Endothelial cell of umbilical vein (primary cell): ENCODE results near the gene TMEM255A. TPM values are rescaled to one million over a fixed set of nuclear protein-coding genes. Genes with fewer than 3 reads are reported as not detected.

Experiments
- BruUV-seq: library from RNA; stranded (reverse); fragments of 400-500 nt; replicated peaks from 2 replicates; lab custom pipeline; 2021; lab: Mats Ljungman, UMichigan
- CTCF ChIA-PET: fragments of 300-600, 350-600 bp; sonication (Branson Sonifier 250); formaldehyde crosslinking; loops from one replicate; lab custom pipeline; 2021; ENCODE audit warnings: antibody characterized with exemption, inconsistent platforms; lab: Charles Lee
- POLR2A ChIA-PET: fragments of 300-600, 350-600 bp; sonication (Branson Sonifier 250); formaldehyde crosslinking; loops from one replicate; lab custom pipeline; 2021; ENCODE audit warnings: antibody characterized with exemption, inconsistent platforms; lab: Charles Lee
- DNase-seq: peaks from one replicate; pipeline ENCODE4 v3.0.0-alpha.2; 2011; ENCODE audit warnings: low read depth, low spot score
- FAIRE-seq: peaks from 2 replicates; lab custom pipeline; 2011; peaks lifted over from hg19 to GRCh38; lab: Jason Lieb, UNC
- H2AFZ ChIP-seq: 2 replicates; pipeline ENCODE4 v1.6.0; 2012; ENCODE audit warnings: low read depth, low read length, control low read depth, inconsistent platforms
- H3K27ac ChIP-seq: 2 replicates; pipeline ENCODE4 v1.5.1; 2011; ENCODE audit warnings: low read depth, mild to moderate bottlenecking, control low read depth, low read length, moderate library complexity; ENCODE audit not compliant: insufficient read depth
- H3K27me3 ChIP-seq, 2 experiments: 2 replicates each; pipeline versions ENCODE4 v1.6.0 to v1.6.1; 2011; ENCODE audit warnings: low read length in 2 of 2, mixed read lengths in 1 of 2; ENCODE audit not compliant: control insufficient read depth in 2 of 2, insufficient read depth in 2 of 2
- H3K36me3 ChIP-seq, 2 experiments: 2 replicates in 1 of 2; 3 replicates in 1 of 2; pipeline ENCODE4 v1.5.1; 2011; ENCODE audit warnings: low read length in 2 of 2, mild to moderate bottlenecking in 1 of 2, moderate library complexity in 1 of 2; ENCODE audit not compliant: control insufficient read depth in 2 of 2, insufficient read depth in 2 of 2; ENCODE audit errors: extremely low read depth in 1 of 2
- H3K4me1 ChIP-seq: 3 replicates; pipeline ENCODE4 v1.5.1; 2011; ENCODE audit warnings: mild to moderate bottlenecking, low read length; ENCODE audit not compliant: control insufficient read depth, insufficient read depth; ENCODE audit errors: extremely low read depth
- H3K4me2 ChIP-seq: 2 replicates; pipeline ENCODE4 v1.6.1; 2011; ENCODE audit warnings: low read length, control low read depth, mixed read lengths; ENCODE audit not compliant: insufficient read depth
- H3K4me3 ChIP-seq, 3 experiments: fragments of 200-600 bp in 1 of 3; sonication (generic), shearing (Covaris generic) in 1 of 3; replicated peaks in 1 of 3; 2 replicates each; pipeline ENCODE4 v1.5.1; 2011 to 2016; ENCODE audit warnings: control low read depth in 3 of 3, low read length in 3 of 3, mild to moderate bottlenecking in 2 of 3, inconsistent platforms in 1 of 3, low read depth in 1 of 3, moderate library complexity in 1 of 3; ENCODE audit not compliant: insufficient read depth in 1 of 3
- H3K79me2 ChIP-seq: 2 replicates; pipeline ENCODE4 v1.6.0; 2012; ENCODE audit warnings: low read length, inconsistent platforms; ENCODE audit not compliant: control insufficient read depth, insufficient read depth
- H3K9ac ChIP-seq: replicated peaks from 2 replicates; pipeline ENCODE3; 2011; ENCODE audit warnings: low read length, control low read depth; ENCODE audit not compliant: insufficient read depth; ENCODE audit errors: extremely low read depth
- H3K9me1 ChIP-seq: replicated peaks from 3 replicates; pipeline ENCODE4 v1.6.0; 2011; ENCODE audit warnings: mild to moderate bottlenecking, low read length; ENCODE audit not compliant: control insufficient read depth, insufficient read depth; ENCODE audit errors: extremely low read depth
- H3K9me3 ChIP-seq: replicated peaks from 2 replicates; pipeline ENCODE4 v1.5.1; 2012; ENCODE audit warnings: low read length, inconsistent platforms; ENCODE audit not compliant: control insufficient read depth, insufficient read depth
- H4K20me1 ChIP-seq: replicated peaks from 2 replicates; pipeline ENCODE3; 2011; ENCODE audit warnings: mild to moderate bottlenecking, low read length; ENCODE audit not compliant: control insufficient read depth, insufficient read depth; ENCODE audit errors: extremely low read depth
- FOS ChIP-seq: IDR thresholded peaks from 2 replicates; pipeline ENCODE4 v1.6.1; 2011; ENCODE audit warnings: mild to moderate bottlenecking, low read length, moderate library complexity, borderline replicate concordance; ENCODE audit not compliant: insufficient read depth
- JUN ChIP-seq: IDR thresholded peaks from 2 replicates; pipeline ENCODE4 v1.6.1; 2011; ENCODE audit warnings: borderline replicate concordance, low read depth; ENCODE audit not compliant: insufficient read length, insufficient read depth
- MYC ChIP-seq: IDR thresholded peaks from one replicate; pipeline ENCODE4 v1.6.1; 2011; ENCODE audit warnings: mild to moderate bottlenecking, low read depth, low read length
- POLR2A ChIP-seq: IDR thresholded peaks from 2 replicates; pipeline ENCODE4 v1.6.1; 2012; ENCODE audit warnings: low read depth, mild to moderate bottlenecking, control low read depth, low read length
- POLR2AphosphoS5 ChIP-seq: IDR thresholded peaks from 2 replicates; pipeline ENCODE4 v1.6.1; 2012; ENCODE audit warnings: low read depth, mild to moderate bottlenecking, control low read depth, low read length, moderate library complexity; ENCODE audit not compliant: insufficient read depth
- dilution Hi-C: fragments of 300-500 bp; cut with MboI; formaldehyde crosslinking; loops from one replicate; pipeline ENCODE4 v1.15.0; 2019; ENCODE audit warnings: low sequenced_read_pairs; ENCODE audit not compliant: extremely low pct_ligation_motif_present
- intact Hi-C: fragments of 100-400 bp; cut with micrococcal nuclease; formaldehyde crosslinking; loops from one replicate; pipeline ENCODE4 v1.10.0; 2022
- polyA plus RNA-seq, 4 experiments: library from polyadenylated mRNA; depleted of rRNA in 3 of 4; stranded (reverse) in 3 of 4; unstranded in 1 of 4; fragments of >200 nt; gene quantifications; 2 replicates each; pipeline versions ENCODE4 v1.2.1 to v1.2.3, GENCODE V29; 2011 to 2012; ENCODE audit warnings: missing spikeins in 1 of 4
- total RNA-seq: library from RNA; stranded (reverse); gene quantifications from 2 replicates; pipeline ENCODE4 v1.2.3, GENCODE V29; 2021
- TF ChIP-seq, protein P1 (sequence below): IDR thresholded peaks from 2 replicates; pipeline ENCODE4 v1.6.1; 2011; ENCODE audit not compliant: insufficient read depth, insufficient read length

The TMEM255A gene
- total and polyA plus RNA-seq, 2 donors (not counting 3 experiments of a cell fraction or from before 2014, with no cell fraction given): not detected

DNA sequence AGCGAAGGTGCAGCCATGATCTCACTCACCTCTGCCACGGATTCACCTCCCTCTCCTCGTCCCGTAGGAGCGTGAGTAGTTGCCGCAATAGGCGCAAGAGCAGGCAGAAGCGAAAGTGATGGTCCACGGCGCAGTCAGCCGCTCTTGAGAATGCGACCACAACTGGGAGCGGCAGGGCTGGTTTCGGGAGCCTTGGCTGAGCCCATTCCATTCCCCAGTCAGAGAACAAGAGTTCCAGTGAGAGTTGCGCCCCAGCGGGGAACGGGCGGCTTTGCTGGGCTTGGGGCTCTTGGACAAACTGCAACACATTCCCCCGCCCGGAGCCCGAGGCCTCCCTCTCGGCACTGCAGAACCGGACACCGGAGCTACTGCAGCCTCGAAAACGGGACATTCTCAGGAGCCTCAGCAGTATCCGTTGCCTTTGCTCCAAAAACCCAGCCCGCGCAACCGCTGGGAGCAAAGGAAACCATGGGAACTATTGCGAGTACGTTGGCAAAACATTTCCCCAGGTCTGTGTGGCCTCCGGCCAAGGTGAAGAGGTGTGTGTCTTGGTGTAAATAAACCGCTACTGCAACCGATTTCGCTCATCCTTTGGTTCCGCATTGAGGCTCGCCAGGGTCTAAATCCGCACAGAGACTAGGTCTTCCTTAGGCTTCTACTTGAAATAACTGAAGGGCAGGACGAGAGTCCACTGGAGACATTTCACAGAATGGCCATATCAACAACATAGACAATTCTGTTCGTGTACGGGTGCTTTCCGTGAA lies 66.3 kb downstream of the TMEM255A start:
- intact Hi-C loops (no loop called here), dilution Hi-C loops (no loop called here)
- FAIRE-seq: peak; percentile 88
- H3K79me2 ChIP-seq: no peaks in the 10 kb centered on the region
- H3K9me1 ChIP-seq: no peaks in the 10 kb centered on the region
- TF ChIP-seq MYC: peak; percentile 4
- TF ChIP-seq POLR2AphosphoS5: peak; percentile 53
- TF ChIP-seq JUN: no peak
- H2AFZ ChIP-seq: peak overlapping the region; percentile 96
- no TSS peak for BruUV-seq
- peak; percentile 73 for DNase-seq
- peak overlapping the region; percentile 90 for H3K4me2 ChIP-seq
- peaks cover 3% of the 10 kb centered on the region for H3K4me1 ChIP-seq
- CTCF ChIA-PET: no interaction called here
- H3K27ac ChIP-seq: no peak overlapping the region
- peak overlapping the region; percentile 50 for H3K9ac ChIP-seq
- no peaks in the 10 kb centered on the region for H4K20me1 ChIP-seq
- H3K4me3 ChIP-seq: peak overlapping the region; percentile 26 to 64 (median 52)
- POLR2A ChIA-PET: no interaction called here
- H3K27me3 ChIP-seq: peaks cover 3 to 11% of the 10 kb centered on the region in 2 experiments
- no peaks in the 10 kb centered on the region for H3K36me3 ChIP-seq
- no peaks in the 10 kb centered on the region for H3K9me3 ChIP-seq

DNA sequence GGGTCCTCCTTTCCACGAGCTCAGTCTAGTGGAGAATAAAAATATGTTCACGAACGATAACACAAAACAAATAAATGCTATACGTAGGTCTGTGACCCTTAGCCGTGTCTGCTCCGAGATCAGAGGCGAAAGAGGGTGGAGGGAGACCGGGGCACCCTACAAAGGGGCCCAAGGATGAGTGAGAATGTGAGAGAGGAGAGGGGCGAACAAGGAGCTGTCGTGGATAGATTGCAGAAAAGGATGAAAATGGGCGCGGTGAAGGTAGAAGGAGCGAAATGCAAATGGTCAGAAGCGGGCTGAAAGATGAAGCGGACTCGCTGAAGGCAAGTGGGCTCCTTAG lies 66.9 kb downstream of the TMEM255A start:
- CTCF ChIA-PET: no interaction called here

More for the DNA sequence above, 66.9 kb downstream of the TMEM255A start:
- peaks cover 3 to 11% of the 10 kb centered on the region in 2 experiments for H3K27me3 ChIP-seq
- H3K9me1 ChIP-seq: no peaks in the 10 kb centered on the region
- no peaks in the 10 kb centered on the region for H4K20me1 ChIP-seq
- POLR2A ChIA-PET: no interaction called here
- H3K79me2 ChIP-seq: no peaks in the 10 kb centered on the region
- H3K4me3 ChIP-seq: peak overlapping the region; percentile 26 to 64 (median 52)
- dilution Hi-C loops (no loop called here), intact Hi-C loops (no loop called here)
- H3K9ac ChIP-seq: peak overlapping the region; percentile 50
- BruUV-seq: no TSS peak
- peak overlapping the region; percentile 96 for H2AFZ ChIP-seq
- no peaks in the 10 kb centered on the region for H3K9me3 ChIP-seq
- peak overlapping the region; percentile 90 for H3K4me2 ChIP-seq
- H3K36me3 ChIP-seq: no peaks in the 10 kb centered on the region
- FAIRE-seq (no peak), DNase-seq (no peak)
- peaks cover 3% of the 10 kb centered on the region for H3K4me1 ChIP-seq
- H3K27ac ChIP-seq: no peak overlapping the region
- TF ChIP-seq POLR2A (no peak), POLR2AphosphoS5 (no peak), FOS (no peak), JUN (no peak)
- TF ChIP-seq, protein P1, sequence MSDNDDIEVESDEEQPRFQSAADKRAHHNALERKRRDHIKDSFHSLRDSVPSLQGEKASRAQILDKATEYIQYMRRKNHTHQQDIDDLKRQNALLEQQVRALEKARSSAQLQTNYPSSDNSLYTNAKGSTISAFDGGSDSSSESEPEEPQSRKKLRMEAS: no peak
